GM21737 (cell line): Measurements from ENCODE around the gene EIPR1.
A peak's percentile ranks its signal among the peaks of the same experiment; 100 is the strongest.

ENCODE experiments used
- ATAC-seq: cut with Tn5 transposase; IDR thresholded peaks from one replicate; pipeline ENCODE4 v1.9.1; 2021; ENCODE audit warnings: mild to moderate bottlenecking, moderate library complexity; ENCODE audit not compliant: unreplicated experiment

EIPR1 gene

GRCh38 chr2:3309496-3310355 is 67.9 kb downstream of the EIPR1 start:
- no peak for ATAC-seq

GRCh38 chr2:3307901-3308300 is 69.7 kb downstream of the EIPR1 start:
- ATAC-seq = no peak

GRCh38 chr2:3307236-3307635 is 70.4 kb downstream of the EIPR1 start:
- no peak for ATAC-seq

- ATAC-seq = no peak
Observed at GRCh38 chr2:3305952-3306351, 71.7 kb downstream of the EIPR1 start.

GRCh38 chr2:3305431-3305830 is 72.2 kb downstream of the EIPR1 start:
- ATAC-seq = no peak

- ATAC-seq = peak; percentile 98
Observed at GRCh38 chr2:3303583-3304406, 73.8 kb downstream of the EIPR1 start.

GRCh38 chr2:3302751-3303582 is 74.7 kb downstream of the EIPR1 start:
- ATAC-seq = peak; percentile 28

GRCh38 chr2:3302421-3302750 is 75.2 kb downstream of the EIPR1 start:
- ATAC-seq = no peak

GRCh38 chr2:3301001-3301400 is 76.6 kb downstream of the EIPR1 start:
- ATAC-seq = no peak

- ATAC-seq = no peak
Observed at GRCh38 chr2:3300224-3300995, 77.2 kb downstream of the EIPR1 start.

- ATAC-seq = no peak
Observed at GRCh38 chr2:3299703-3300102, 77.9 kb downstream of the EIPR1 start.

GRCh38 chr2:3299130-3299529 is 78.5 kb downstream of the EIPR1 start:
- ATAC-seq = no peak

- no peak for ATAC-seq
Observed at GRCh38 chr2:3298191-3298590, 79.4 kb downstream of the EIPR1 start.

GRCh38 chr2:3297523-3297922 is 80.1 kb downstream of the EIPR1 start:
- ATAC-seq = no peak

GRCh38 chr2:3296182-3296972 is 81.2 kb downstream of the EIPR1 start:
- no peak for ATAC-seq

- ATAC-seq = no peak
Observed at GRCh38 chr2:3294493-3294892, 83.1 kb downstream of the EIPR1 start.

GRCh38 chr2:3294069-3294468 is 83.5 kb downstream of the EIPR1 start:
- ATAC-seq = no peak

GRCh38 chr2:3293221-3293620 is 84.4 kb downstream of the EIPR1 start:
- ATAC-seq = no peak

- no peak for ATAC-seq
Observed at GRCh38 chr2:3292416-3292815, 85.2 kb downstream of the EIPR1 start.

GRCh38 chr2:3291750-3292149 is 85.9 kb downstream of the EIPR1 start:
- ATAC-seq = no peak
